Esophagus muscularis mucosa (tissue), 4 donors: ENCODE data around the gene MRPL21. TPM values are rescaled to one million over a fixed set of nuclear protein-coding genes. Genes with fewer than 3 reads are reported as not detected.
A peak's percentile ranks its signal among the peaks of the same experiment; 100 is the strongest.

Source experiments
- DNase-seq: peaks from one replicate; pipeline ENCODE4 v3.0.0-alpha.2; 2017; ENCODE audit errors: extremely low spot score
- H3K27ac ChIP-seq, 4 donors: fragments of 200-600 bp; sonication (generic); replicated peaks in 1 of 4; 1 replicate in 3 of 4; 2 replicates in 1 of 4; pipeline ENCODE4 v1.5.1; 2016 to 2019; ENCODE audit warnings: mild to moderate bottlenecking in 1 of 4
- H3K27me3 ChIP-seq, 4 donors: fragments of 200-600 bp; sonication (generic); one replicate each; pipeline versions ENCODE4 v1.5.1 to v1.6.0; 2016 to 2019
- H3K36me3 ChIP-seq, 4 donors: fragments of 200-600 bp; sonication (generic); one replicate each; pipeline ENCODE4 v1.5.1; 2016 to 2019
- H3K4me1 ChIP-seq, 4 donors: fragments of 200-600 bp; sonication (generic); one replicate each; pipeline ENCODE4 v1.5.1; 2016 to 2019
- H3K4me3 ChIP-seq, 4 donors: fragments of 200-600 bp; sonication (generic); 1 replicate in 2 of 4; 2 replicates in 2 of 4; pipeline ENCODE4 v1.5.1; 2016 to 2019; ENCODE audit warnings: mild to moderate bottlenecking in 4 of 4, moderate library complexity in 1 of 4
- H3K9me3 ChIP-seq, 4 donors: fragments of 200-600 bp; sonication (generic); 1 replicate in 3 of 4; 2 replicates in 1 of 4; pipeline ENCODE4 v1.5.1; 2016 to 2019
- EP300 ChIP-seq: sonication (generic); formaldehyde crosslinking; IDR thresholded peaks from one replicate; pipeline ENCODE4 v1.6.1; 2017; ENCODE audit warnings: antibody characterized with exemption
- POLR2A ChIP-seq: fragments of 450-650 bp; IDR thresholded peaks from one replicate; pipeline ENCODE4 v1.6.1; 2017; ENCODE audit warnings: antibody characterized with exemption, moderate library complexity, mild to moderate bottlenecking, low read depth
- POLR2AphosphoS5 ChIP-seq, 2 donors: sonication (generic); formaldehyde crosslinking; IDR thresholded peaks; one replicate each; pipeline ENCODE4 v1.6.1; 2017; ENCODE audit warnings: antibody characterized with exemption in 2 of 2
- WGBS: methylation state at CpG from one replicate; pipeline ENCODE4 v1.1.5; 2018; 5-methylcytosine and 5-hydroxymethylcytosine counted together
- intact Hi-C: fragments of 100-400 bp; cut with DNase I; formaldehyde crosslinking; loops from one replicate; pipeline ENCODE4 v1.15.1; 2023
- total RNA-seq, 4 donors: library from RNA; depleted of rRNA; stranded (reverse); fragments of >200 nt; gene quantifications; one replicate each; pipeline versions ENCODE4 v1.1.0 to v1.2.1, GENCODE V29; 2016
- TF ChIP-seq, protein P1 (sequence below), 3 experiments: fragments of 200-600 bp in 2 of 3; fragments of 450-650 bp in 1 of 3; sonication (generic) in 2 of 3; IDR thresholded peaks; one replicate each; pipeline ENCODE4 v1.5.1; 2017 to 2019; ENCODE audit warnings: antibody characterized with exemption in 3 of 3, mild to moderate bottlenecking in 2 of 3, moderate library complexity in 1 of 3

MRPL21 gene
- total RNA-seq, 4 donors from 2014 or later: 47.2 to 66.2 (median 51.2) TPM

DNA sequence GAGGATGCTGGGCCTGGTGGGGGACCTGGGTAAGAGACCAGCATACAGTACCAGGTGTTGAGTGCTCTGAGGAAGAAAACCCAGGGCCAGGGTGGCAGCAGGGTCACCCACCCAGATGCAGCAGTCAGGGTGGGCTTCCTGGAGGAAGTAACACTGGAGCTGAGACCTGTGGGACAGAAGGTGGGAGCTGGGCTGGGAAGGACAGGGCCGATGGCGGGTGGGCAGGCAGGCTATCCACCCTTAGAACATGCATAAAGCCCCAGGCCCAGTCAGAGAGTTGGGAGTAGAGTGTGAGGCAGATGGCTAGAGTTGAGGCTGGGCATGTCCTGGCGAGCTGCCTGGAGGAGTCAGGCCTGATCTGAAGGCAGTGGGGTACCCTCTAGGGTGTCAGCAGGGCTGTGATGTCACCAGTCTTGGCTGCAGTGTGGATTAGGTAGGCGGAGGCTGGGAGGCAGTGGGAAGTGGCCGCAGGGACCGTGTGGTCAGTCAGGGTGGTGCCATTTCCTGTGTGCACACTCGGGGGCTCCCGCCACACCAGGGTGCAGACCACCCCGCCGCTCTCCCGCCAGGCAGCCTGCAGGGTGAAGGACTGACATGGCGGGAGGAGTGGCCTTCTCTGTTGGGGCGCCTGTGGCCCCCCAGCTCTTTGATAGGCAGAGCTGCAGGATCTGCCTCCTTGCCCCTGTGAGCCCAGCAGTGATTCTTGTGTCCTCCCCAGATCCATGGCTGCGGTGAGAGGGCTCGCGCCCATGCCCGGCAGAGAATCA is 35.4 kb upstream of the MRPL21 start:
- H3K36me3 ChIP-seq: peaks cover 24 to 70% (median 60%) of the 10 kb centered on the region in 4 donors
- H3K9me3 ChIP-seq: no peaks in the 10 kb centered on the region
- H3K4me1 ChIP-seq: peaks cover 0 to 100% (median 92%) of the 10 kb centered on the region in 4 donors
- 93% methylated on average over 10 of the region's 17 CpGs for WGBS
- no peak for DNase-seq
- H3K27me3 ChIP-seq: no peaks in the 10 kb centered on the region
- TF ChIP-seq POLR2AphosphoS5 (IDR thresholded peaks at IDR 0.05): no peak
- TF ChIP-seq, protein P1, sequence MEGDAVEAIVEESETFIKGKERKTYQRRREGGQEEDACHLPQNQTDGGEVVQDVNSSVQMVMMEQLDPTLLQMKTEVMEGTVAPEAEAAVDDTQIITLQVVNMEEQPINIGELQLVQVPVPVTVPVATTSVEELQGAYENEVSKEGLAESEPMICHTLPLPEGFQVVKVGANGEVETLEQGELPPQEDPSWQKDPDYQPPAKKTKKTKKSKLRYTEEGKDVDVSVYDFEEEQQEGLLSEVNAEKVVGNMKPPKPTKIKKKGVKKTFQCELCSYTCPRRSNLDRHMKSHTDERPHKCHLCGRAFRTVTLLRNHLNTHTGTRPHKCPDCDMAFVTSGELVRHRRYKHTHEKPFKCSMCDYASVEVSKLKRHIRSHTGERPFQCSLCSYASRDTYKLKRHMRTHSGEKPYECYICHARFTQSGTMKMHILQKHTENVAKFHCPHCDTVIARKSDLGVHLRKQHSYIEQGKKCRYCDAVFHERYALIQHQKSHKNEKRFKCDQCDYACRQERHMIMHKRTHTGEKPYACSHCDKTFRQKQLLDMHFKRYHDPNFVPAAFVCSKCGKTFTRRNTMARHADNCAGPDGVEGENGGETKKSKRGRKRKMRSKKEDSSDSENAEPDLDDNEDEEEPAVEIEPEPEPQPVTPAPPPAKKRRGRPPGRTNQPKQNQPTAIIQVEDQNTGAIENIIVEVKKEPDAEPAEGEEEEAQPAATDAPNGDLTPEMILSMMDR (IDR thresholded peaks at IDR 0.05): no peak
- no peak overlapping the region for H3K4me3 ChIP-seq
- H3K27ac ChIP-seq: peak overlapping the region; percentile 93 to 94 (median 94)
- intact Hi-C loops: no loop called here

DNA sequence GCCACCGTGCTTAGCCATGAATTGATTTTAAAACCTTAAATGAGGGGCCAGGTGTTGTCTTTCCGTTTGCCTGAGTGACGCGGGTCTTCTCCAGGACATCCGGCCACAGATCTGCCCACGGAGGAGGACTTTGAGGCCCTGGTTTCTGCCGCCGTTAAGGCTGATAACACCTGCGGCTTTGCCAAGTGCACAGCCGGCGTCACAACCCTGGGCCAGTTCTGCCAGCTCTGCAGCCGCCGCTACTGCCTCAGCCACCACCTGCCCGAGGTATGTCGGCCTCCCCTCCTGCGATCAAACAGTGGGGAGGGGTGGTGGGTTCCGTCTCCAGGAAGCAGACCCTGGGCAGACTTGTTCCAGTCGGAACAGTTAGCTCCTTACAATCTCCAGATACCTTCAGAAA is 34.5 kb upstream of the MRPL21 start:
- TF ChIP-seq, protein P1 (IDR thresholded peaks at IDR 0.05): no peak
- no peak for TF ChIP-seq POLR2AphosphoS5 (IDR thresholded peaks at IDR 0.05)
- no peak for TF ChIP-seq EP300
- TF ChIP-seq POLR2A: no peak
- Histone ChIP-seq H3K27me3 (no peaks in the 10 kb centered on the region), H3K4me3 (no peak overlapping the region), H3K4me1 (peaks cover 3 to 100% (median 92%) of the 10 kb centered on the region in 4 donors), H3K9me3 (no peaks in the 10 kb centered on the region), H3K36me3 (peaks cover 27 to 79% (median 67%) of the 10 kb centered on the region in 4 donors), H3K27ac (peak overlapping the region; percentile 93 to 94 (median 94))
- 96% methylated on average over 10 of the region's 18 CpGs for WGBS
- no peak for DNase-seq
- intact Hi-C loops: no loop called here

DNA sequence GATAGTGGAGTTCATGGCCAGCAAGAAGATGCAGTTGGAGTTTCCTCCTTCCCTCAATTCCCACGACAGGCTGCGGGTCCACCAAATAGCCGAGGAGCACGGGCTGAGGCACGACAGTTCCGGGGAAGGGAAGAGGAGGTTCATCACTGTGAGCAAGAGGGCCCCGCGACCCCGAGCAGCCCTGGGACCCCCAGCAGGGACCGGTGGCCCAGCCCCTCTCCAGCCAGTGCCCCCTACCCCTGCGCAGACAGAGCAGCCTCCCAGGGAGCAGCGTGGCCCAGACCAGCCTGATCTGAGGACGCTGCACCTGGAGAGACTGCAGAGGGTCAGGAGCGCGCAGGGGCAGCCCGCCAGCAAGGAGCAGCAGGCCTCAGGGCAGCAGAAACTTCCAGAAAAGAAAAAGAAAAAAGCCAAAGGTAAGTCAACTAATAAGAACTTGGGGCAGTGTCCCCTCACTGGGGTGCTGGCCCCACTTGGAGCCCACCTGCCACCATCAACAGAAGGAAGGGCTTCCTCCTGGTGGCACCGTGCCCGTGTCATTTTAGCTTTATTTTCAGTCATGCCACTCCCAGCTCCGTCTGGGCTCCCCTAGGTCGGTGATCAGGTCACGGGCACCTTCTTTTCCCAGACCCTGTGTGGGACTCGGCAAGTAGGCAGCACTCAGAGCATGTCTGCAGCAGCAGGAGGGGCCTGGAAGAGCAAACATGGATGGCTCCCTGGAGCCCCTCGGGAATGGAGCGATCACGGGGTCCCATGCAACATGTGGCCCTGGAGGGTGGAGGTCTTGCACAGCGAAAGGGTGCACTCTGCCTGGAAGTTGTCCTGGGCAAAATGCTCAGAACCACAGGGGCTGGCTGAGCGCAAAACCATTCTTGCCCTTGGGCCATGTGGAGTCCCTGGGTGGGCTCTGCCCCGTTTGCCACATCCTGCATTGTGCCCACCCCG is 33.3 kb upstream of the MRPL21 start:
- DNase-seq: no peak
- Histone ChIP-seq H3K4me3 (peak overlapping the region in 1 of 4 donors; percentile 6), H3K9me3 (no peaks in the 10 kb centered on the region), H3K27ac (peak overlapping the region; percentile 93 to 94 (median 94)), H3K27me3 (no peaks in the 10 kb centered on the region), H3K4me1 (peaks cover 3 to 100% (median 92%) of the 10 kb centered on the region in 4 donors), H3K36me3 (peaks cover 32 to 81% (median 70%) of the 10 kb centered on the region in 4 donors)
- intact Hi-C loops: no loop called here
- TF ChIP-seq POLR2AphosphoS5 (IDR thresholded peaks at IDR 0.05) (no peak), POLR2A (no peak), EP300 (no peak)
- TF ChIP-seq, protein P1 (IDR thresholded peaks at IDR 0.05): no peak
- WGBS: 88% methylated on average over 12 of the region's 29 CpGs

DNA sequence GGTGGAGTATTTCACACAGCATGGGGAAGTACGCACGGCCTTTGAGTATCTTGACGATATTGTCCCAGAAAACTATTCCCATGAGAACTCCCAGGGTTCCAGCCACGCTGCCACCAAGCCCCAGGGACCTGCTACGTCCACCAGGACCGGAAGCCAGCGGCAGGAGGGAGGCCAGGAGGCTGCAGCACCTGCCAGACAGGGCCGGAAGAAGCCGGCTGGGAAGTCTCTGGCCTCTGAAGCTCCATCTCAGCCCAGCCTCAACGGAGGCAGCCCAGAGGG is 32.7 kb upstream of the MRPL21 start:
- no peak for DNase-seq
- intact Hi-C loops: no loop called here
- Histone ChIP-seq H3K27ac (peak overlapping the region; percentile 83 to 94 (median 93)), H3K27me3 (no peaks in the 10 kb centered on the region), H3K9me3 (no peaks in the 10 kb centered on the region), H3K4me3 (no peak overlapping the region), H3K36me3 (peaks cover 32 to 83% (median 74%) of the 10 kb centered on the region in 4 donors), H3K4me1 (peaks cover 3 to 100% (median 91%) of the 10 kb centered on the region in 4 donors)
- TF ChIP-seq EP300 (no peak), POLR2A (no peak), POLR2AphosphoS5 (IDR thresholded peaks at IDR 0.05) (no peak)
- TF ChIP-seq, protein P1 (IDR thresholded peaks at IDR 0.05): no peak
- WGBS: 100% methylated on average over 6 of the region's 10 CpGs
